ENCODE results near the gene GORASP2.

The GORASP2 gene

DNA sequence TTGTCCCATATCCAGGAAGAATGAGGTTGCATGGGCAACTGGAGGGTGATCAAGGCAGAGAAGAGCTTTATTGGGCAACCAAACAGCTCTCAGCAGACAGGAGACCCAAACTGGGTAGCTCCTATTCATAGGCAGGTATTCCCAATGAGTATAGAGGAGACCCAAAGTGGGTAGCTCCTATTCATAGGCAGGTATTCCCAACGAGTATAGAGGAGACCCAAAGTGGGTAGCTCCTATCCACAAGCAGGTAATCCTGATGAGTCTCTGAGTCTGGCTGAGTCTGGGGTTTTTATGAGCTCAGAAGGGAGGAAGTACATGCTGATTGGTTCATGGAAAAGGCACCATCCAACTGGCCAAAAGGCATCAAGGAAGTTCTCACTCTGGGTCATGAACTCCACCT is 5.3 kb upstream of the GORASP2 start:
- no peak for DNase-seq (ENCODE audit: low spot score)

DNA sequence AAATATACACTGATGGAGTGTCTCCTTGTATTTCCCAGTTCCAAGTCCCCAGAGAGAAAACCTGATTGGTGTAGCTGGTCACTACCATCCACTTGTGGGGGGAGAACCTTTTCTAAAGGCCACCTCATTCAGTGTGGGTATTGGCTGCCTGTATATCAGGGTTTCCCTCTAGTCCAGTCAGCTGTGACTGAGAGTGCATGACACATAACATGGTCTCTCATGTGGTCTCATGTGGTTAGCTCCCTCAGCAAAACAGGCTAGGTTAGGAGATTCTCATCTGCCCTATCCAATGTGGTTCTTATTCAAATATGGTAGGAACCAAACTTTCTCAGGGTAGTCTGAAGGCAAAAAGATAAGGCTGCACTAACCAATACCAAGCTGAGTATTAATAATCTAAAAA is 4.1 kb upstream of the GORASP2 start:
- no peak for DNase-seq (ENCODE audit: low spot score)

DNA sequence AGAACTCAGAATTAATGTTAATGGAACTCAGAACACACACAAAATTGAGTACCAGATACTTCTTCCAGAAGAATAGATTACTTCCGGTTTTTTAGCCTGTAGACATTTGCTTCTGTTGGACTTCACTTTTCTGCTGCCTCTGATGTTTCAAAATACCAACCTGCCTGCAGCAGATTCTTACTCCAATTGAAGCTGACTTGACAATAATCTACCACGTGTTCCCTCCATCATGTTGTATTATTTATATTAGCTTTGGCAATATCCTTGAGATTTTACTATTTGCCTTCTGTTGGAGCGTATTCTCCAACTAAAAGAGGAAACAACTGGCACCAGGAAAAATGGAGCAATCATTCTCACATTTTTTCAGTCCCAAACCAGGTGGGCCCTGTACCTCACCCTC is 3.1 kb upstream of the GORASP2 start:
- no peak for DNase-seq (ENCODE audit: low spot score)

DNA sequence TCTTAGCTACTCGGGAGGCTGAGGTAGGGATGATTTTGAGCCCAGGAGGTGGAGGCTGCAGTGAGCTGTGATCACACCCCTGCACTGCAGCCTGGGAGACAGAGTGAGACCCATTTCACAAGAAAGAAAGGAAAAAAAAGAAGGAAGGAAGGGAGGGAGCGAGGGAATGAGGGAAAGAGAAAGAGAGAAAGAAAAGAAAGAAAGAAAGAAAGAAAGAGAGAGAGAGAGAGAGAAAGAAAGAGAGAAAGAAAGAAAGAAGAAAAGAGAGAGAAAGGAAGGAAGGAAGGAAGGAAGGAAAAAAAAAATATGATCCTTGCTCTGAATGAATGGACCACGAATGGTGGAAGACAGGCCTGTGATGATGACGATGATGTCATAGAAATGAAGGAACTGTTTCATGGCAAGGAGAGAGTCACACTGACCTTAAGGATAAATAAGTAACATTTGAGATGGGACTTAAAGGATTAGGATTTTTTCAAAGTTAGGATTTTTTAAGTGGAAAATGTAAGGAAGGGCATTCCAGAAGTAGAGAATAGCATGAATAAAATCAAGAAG is 2.2 kb upstream of the GORASP2 start:
- no peak for DNase-seq (ENCODE audit: low spot score)

DNA sequence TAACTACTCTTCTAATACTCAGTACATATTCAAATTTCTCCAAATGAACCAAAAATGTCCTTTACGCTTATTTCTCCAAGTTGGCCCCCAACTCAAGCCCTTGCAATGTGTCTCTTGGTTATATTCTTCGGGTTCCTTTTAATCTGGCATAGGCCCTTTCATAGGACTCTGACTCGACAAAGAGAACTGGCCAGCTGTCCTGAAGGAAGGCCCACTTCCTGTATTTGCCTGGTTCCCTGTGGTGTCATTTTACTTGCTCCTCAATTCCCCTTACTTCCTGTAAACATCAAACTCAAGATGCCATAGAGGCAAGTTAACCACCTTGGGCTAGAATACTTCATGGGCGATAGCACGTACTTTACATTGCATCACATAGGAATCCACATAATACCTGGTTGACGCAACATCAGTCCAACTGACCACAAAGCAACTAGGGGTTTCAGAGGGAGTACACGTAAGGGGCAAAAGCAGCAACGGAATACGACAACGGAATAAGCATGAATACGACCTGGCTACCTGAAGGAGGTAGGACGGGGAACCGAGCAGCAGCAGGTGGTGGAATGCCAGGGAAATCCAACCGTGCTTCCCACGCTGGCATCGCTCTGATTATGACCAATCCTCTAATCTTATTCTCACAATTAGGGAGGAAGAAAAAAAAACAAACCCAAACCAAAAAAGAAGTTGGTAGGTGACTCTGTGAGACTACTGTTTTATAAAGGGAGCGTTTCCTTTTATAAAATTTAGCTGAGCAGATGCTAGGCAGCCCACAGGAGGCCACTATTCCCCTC is 823 bp upstream of the GORASP2 start:
- no peak for DNase-seq (ENCODE audit: low spot score)

DNA sequence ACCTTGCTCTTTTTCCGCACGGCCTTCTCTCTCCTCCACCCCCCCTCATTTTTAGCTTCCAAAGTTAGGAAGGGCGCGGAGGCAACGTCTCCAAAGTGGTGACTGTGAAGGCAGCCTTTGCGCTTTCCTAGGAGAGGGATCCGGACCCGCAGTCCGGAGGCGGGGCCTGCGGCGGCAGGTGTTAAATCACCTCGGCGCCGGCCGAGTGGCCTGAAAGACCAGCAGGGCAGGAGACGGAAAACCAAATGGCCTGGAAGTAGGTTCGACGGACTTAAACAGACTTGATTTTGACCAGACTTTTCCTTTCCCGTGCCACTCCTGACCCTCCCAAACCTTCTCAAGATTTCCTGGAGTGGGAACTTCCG is 615 bp downstream of the GORASP2 start:
- DNase-seq (ENCODE audit: low spot score): peak; percentile 23

DNA sequence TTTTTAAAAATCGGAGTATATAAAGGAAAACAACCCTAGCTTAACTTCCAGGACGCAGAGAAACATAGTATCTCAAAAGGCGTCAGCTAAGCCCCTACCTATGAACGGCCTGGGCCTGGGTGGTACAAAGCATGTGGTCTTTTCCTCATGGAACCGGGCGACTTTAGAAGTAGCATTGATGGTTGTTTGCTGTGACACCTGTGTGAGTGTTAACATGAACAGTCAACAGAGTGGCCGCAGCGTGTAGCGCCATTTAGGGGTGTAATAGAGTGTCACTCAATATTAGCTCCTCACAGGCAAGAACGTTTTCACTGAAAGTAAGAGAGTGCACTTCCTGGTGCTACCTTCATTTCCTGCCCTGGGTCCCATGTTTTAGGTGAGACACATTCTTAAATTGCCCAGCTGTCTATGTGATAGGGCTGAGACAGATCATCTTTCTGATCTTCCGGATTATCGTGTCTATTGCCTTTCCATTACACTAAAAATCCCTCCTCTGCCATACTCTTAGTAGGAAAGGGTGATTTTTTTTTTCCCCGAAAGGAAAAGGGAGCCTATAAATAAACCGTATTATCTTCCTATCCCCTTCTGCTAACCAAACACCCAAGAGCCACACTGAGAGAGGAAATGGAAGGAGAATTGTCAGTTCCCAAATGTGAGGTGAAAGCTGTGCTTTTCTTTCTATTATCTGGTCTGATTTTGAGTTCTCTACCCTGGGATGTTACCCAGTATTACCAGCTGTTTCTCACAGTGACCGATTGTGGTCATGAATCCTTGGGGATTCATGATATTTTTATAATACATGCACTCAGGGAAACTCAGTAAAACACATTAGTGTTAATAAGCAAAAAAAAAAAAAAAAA is 1.3 kb downstream of the GORASP2 start:
- DNase-seq (ENCODE audit: low spot score): peak; percentile 74

DNA sequence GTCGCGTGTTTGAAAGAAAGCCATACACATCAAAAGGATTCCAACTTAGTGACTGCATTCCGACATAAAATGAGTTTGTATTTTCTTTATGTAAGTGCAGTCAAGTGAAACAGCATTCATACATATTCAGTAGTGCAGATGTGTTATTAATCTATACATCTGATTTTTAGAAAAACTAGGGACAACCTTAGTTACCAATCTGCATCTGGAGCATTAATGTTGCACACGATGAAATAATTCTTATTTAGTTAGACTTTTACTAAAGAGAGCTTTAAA is 1.9 kb downstream of the GORASP2 start:
- DNase-seq (ENCODE audit: low spot score): no peak

DNA sequence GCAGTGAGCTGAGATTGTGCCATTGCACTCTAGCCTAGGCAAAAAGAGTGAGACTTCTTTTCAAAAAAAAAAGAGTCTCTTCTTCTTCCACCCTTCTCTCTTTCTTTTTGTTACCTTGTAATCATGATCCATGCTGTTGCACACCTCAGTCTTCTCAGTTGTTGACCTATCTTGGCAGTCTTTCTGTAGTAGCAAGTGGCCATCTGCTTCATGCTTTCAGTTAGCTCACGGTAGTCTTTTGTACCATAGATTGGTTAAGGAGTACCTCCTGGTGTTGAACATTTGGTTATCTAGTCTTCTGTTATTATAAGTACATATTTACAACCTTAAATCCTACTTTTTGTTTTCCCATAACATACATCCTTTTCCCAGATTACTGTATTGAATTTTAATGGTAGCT is 3.1 kb downstream of the GORASP2 start:
- DNase-seq (ENCODE audit: low spot score): no peak

DNA sequence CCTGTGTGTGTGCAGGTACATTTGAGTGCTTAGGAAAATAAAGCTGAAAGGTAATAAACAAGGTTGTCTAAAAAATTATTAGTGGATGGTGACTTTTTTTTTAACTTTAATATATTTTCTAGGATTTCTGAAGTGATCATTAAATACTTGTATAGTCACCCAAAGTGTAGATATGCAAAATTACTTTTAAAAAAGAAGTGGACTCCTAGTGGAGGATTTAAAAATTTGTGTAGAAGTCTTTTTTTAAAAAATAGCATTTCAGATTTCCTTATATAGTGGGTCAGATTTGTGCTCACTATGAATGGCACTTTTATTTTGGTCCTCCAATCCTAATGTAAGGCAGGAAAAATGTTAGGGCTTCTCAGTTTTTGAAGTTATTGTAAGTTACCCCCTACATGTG is 3.9 kb downstream of the GORASP2 start:
- DNase-seq (ENCODE audit: low spot score): no peak

DNA sequence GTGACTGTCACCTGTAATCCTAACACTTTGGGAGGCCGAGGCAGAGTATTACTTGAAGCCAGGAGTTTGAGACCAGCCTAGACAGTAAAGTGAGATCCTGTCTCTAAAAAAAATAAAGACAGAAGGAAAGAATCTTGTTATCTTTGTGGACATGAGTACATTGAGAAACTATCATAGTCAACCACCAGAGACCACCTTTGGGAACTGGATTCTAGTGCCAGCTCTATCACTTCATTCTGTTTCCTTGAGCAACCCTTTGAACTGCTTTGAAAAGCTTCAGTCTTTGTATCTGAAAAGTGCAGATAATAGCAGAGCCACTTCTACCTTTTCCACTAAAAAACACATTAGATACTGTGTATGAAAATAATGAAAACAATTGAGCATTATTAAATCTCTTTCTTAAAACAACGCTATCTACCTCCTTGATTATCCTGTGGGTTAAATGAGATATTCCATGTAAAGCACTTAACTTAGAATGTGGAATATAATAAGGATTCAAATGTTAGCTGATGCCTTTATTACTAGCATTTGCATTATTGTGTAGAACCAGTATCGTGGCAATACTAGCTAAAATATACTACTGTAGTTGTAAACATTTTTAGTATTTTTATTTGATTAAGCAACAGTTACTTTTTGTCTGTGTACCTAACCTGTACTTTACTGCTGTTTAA is 8.8 kb downstream of the GORASP2 start:
- no peak for DNase-seq (ENCODE audit: low spot score)

DNA sequence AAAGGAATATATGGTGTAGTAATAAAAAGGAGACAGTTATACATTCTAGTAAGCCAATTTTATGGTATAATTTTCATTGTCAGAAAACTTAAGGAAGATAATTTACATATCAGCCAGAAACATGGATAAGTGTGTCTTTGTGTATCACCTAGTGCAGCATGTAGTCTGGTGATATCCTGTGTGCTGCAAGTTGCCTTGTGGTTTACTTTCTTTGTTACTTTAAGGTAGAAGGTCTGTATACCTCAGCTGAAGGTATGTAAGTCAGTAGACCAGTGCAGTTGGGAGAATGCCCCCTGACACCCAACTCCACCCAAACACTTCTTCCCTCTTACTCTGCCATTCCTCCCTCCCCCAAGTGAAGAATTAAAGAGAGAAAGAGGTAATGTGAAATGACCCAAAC is 11.0 kb downstream of the GORASP2 start:
- no peak for DNase-seq (ENCODE audit: low spot score)

DNA sequence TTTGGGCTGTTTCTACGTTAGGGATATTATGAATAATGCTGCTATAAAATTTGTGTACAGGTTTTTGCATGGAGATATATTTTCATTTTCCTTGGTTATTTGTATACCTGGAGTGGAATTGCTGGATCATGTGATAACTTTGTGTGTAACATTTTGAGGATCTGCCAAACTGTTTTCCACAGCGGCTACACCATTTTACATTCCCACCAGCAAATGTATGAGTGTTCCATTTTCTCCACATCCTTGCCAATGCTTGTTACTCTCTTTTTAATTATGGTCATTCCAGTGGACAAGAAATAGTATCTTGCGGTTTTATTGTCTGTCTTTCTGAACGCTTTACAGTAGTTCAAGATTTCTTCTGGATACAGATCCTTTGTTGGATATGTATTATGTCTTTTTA is 13.6 kb downstream of the GORASP2 start:
- DNase-seq (ENCODE audit: low spot score): no peak

DNA sequence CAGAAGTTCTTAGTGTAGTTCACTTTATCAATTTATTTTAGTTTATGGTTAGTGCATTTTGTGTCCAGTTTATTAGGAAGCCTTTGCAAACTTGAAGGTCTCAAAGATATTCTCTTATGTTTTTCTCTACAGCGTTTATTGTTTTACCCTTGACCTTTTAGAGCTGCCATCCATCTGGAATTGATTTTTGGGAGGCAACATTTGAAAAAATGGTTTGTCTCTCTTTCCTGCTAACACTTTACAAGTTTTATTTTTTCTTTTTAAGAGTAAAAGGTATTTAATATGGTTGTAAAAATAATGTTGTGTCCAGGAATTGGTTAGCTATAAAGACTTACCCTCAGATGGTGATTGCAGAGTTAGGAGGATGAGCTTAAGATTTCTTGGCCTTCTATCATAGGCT is 14.0 kb downstream of the GORASP2 start:
- no peak for DNase-seq (ENCODE audit: low spot score)

DNA sequence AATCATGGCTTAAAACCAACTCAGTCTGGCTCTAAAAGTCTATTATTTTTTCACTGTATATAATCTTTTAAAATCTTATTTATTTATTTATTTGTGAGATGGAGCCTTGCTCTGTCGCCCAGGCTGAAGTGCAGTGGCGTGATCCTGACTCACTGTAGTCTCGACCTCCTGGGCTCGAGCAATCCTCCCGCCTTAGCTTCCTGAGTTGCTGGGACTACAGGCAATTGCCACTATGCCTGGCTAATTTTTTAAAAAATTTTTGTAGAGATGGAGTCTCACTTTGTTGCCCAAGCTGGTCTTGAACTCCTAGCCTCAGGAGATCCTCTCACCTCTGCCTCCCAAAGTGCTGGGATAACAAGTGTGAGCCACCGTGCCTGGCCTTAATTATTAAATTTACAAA is 14.5 kb downstream of the GORASP2 start:
- DNase-seq (ENCODE audit: low spot score): no peak

DNA sequence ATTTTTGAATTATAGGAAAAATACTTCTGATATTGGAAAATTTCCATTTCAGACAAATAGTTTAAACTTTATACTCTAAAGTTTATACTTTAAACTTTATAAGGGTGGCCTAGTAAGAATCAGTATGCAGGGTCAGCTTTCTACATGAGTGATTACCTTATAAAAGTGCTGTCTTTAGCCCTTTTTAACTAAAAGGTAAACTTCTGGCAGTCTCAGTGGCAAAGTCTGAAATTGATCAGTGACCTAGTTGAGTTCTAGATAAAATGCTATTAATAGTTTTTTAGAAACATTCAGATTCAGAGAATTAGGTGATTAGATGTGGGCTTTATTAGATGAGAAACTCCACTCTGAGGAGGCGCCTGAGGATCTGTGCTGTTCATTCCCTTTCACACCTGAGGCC is 15.5 kb downstream of the GORASP2 start:
- no peak for DNase-seq (ENCODE audit: low spot score)

DNA sequence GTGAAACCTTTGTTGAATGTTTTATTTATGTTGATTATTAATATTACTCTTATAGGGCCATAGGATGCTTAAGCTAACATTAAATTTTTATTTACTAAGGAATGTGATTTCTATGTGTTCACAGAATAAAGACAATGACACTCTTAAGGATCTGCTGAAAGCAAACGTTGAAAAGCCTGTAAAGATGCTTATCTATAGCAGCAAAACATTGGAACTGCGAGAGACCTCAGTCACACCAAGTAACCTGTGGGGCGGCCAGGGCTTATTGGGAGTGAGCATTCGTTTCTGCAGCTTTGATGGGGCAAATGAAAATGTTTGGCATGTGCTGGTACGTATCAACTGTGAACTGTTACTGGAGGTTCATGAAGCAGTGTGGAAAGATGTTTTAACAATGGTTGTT is 20.4 kb downstream of the GORASP2 start:
- no peak for DNase-seq (ENCODE audit: low spot score)

DNA sequence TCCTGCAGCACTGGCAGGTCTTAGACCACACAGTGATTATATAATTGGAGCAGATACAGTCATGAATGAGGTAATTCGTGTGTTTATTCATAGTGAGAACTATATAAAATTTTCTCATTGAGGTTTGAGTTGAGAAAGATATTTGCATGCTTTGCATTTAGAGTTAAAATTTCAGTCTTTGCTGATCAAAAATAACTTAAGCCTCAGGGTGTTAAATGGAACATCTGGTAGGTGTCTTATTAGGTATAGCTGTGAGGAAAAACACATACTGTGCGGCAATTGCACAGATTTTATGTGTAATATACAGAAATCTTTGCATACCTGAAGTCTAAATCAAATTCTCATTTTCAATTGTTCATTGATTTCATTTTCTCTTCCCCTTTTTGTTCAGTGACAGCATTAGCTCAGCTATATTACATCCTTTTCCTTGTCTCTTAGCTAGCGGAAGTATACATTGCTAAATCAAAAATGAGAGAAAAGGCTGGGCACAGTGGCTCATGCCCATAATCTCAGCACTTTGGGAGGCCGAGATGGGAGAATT is 21.2 kb downstream of the GORASP2 start:
- DNase-seq (ENCODE audit: low spot score): no peak

DNA sequence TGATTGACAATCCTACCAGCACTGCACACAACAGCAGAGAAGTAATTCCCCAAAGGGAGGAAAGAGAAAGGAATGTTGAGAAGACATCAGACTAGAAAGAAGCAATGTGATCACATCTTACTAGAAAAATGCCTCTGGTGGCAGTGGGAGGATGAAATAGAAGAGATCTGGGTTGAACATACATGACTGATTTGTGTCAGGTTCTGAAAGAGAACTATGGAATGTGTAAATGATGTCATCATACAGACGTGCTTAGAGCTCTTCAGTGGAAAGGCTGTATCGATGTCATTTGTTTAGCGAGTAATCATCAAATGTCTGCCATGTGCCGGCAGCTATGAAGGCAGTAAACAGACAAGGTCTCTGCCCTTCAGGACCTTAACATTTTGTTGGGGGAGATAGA is 24.9 kb downstream of the GORASP2 start:
- DNase-seq (ENCODE audit: low spot score): no peak

DNA sequence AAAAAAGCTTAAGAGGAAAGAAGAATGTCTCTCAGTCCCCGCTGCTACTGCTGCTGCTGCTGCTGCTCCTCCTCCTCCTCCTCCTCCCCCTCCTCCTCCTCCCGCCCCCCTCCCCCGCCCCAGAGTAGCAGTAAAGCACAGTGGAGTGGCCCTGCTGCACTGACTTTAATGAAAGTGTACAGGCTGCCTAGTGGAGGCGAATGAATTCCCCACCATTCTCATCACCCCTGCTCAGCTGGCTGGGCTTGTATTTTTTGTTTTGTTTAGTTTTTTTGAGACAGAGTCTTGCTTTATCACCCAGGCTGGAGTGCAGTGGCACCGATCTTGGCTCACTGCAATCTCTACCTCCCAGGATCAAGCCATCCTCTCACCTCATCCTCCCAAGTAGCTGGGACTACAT is 34.3 kb downstream of the GORASP2 start:
- DNase-seq (ENCODE audit: low spot score): no peak

DNA sequence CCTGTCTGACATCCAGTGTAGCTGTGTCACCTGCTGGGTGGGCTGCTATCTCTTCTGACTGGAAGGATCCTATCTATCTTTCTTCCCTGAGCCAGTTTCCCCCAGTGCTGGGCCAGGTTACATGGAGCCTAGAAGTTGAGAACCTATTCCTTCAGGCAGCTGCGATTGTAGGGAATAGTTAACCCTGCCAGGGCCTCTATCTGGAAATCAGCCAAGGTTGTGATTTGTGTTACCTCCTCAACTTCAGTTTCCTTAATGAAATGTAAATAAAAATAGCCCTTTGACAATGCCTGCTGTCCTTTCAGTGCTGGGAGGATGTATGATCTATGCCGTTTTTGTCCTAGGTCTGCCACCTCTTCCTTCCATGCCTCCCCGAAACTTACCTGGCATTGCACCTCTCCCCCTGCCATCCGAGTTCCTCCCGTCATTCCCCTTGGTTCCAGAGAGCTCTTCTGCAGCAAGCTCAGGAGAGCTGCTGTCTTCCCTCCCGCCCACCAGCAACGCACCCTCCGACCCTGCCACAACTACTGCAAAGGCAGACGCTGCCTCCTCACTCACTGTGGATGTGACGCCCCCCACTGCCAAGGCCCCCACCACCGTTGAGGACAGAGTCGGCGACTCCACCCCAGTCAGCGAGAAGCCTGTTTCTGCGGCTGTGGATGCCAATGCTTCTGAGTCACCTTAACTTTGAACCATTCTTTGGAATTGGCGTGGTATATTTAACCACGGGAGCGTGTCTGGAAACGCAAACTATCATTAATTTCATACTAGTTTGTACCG is 36.6 kb downstream of the GORASP2 start:
- DNase-seq (ENCODE audit: low spot score): no peak

Measured in CD4-positive, alpha-beta T cell treated with Interleukin-15 for 4 hours (primary cell).